ENCODE data around the gene CSGALNACT2.

DNA sequence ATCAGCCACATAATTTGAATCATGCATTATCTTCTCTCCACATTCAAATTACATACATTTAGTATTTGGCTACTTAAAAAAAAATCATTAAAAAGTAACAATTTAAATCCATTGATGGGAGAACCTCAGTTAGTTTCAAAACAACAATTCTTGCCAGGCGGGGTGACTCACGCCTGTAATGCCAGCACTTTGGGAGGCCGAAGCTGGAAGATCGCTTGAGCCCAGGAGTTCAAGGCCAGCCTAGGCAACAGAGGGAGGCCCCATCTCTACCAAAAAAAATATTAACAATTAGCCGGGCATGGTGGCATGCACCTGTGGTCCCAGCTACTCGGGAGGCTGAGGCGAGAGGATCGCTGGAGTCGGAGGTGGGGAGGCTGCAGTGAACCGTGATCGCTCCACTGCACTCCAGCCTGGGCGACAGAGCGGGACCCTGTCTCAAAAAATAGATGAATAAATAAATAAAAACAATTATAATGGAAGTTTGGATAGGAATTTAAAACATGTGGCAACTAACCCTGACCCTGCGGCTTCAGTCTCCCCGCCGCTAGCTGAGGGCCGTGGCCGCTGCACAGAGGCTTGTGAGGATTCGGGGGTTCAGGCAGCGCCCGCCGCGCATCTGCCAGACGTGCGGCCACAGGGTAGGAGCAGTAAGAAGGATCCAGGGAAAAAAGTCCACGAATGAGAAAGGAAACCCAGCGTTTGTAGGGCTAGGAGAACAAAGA lies 1.1 kb upstream of the CSGALNACT2 start:
- TF ChIP-seq, protein P1, sequence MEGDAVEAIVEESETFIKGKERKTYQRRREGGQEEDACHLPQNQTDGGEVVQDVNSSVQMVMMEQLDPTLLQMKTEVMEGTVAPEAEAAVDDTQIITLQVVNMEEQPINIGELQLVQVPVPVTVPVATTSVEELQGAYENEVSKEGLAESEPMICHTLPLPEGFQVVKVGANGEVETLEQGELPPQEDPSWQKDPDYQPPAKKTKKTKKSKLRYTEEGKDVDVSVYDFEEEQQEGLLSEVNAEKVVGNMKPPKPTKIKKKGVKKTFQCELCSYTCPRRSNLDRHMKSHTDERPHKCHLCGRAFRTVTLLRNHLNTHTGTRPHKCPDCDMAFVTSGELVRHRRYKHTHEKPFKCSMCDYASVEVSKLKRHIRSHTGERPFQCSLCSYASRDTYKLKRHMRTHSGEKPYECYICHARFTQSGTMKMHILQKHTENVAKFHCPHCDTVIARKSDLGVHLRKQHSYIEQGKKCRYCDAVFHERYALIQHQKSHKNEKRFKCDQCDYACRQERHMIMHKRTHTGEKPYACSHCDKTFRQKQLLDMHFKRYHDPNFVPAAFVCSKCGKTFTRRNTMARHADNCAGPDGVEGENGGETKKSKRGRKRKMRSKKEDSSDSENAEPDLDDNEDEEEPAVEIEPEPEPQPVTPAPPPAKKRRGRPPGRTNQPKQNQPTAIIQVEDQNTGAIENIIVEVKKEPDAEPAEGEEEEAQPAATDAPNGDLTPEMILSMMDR (IDR thresholded peaks at IDR 0.05; ENCODE audit: poor library complexity) = no peak
- TF ChIP-seq EZH2 (IDR thresholded peaks at IDR 0.05; ENCODE audit: borderline replicate concordance) = no peak
